ENCODE measurements around the gene NBAS. TPM values are rescaled to one million over a fixed set of nuclear protein-coding genes. Genes with fewer than 3 reads are reported as not detected.
"Not testable (repeated sequence)": the region's sequence is repeated elsewhere in the genome, so short reads cannot be mapped to it uniquely, and the experiment has no call there.

The NBAS gene
- total and polyA plus RNA-seq, 10 of the 15 experiments (the other 5 are each of a cell fraction or from before 2014, with no cell fraction given): 4.3 to 32.7 (median 20.8) TPM

DNA sequence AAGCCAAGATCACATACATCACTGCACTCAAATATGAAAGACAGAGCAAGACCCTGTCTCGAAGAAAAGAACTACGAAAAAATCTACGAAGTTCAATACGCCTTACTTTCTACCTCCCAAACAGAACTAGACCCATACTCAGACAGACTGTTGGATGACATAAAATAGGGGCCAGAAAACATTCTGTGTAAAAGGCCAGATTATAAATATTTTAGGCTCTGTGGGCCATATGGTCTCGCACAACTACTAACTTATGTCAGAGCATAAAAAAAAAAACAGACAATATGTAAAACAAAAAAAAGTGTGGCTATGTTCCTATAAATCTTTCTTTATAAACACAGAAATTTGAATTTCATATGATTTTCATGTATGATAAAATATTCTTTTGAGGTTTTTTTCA, 40.8 kb downstream of the NBAS start (continued):
- TF ChIP-seq JUND (IDR thresholded peaks at IDR 0.05; ENCODE audit: low read depth, low read length) (no peak), ESRRA (IDR thresholded peaks at IDR 0.05; ENCODE audit: low read length) (no peak), RFX5 (IDR thresholded peaks at IDR 0.05; ENCODE audit: low read depth, low read length) (no peak), IRF4 (IDR thresholded peaks at IDR 0.05; ENCODE audit: low read depth, low read length) (no peak)
- TF ChIP-seq, protein P1, sequence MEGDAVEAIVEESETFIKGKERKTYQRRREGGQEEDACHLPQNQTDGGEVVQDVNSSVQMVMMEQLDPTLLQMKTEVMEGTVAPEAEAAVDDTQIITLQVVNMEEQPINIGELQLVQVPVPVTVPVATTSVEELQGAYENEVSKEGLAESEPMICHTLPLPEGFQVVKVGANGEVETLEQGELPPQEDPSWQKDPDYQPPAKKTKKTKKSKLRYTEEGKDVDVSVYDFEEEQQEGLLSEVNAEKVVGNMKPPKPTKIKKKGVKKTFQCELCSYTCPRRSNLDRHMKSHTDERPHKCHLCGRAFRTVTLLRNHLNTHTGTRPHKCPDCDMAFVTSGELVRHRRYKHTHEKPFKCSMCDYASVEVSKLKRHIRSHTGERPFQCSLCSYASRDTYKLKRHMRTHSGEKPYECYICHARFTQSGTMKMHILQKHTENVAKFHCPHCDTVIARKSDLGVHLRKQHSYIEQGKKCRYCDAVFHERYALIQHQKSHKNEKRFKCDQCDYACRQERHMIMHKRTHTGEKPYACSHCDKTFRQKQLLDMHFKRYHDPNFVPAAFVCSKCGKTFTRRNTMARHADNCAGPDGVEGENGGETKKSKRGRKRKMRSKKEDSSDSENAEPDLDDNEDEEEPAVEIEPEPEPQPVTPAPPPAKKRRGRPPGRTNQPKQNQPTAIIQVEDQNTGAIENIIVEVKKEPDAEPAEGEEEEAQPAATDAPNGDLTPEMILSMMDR (IDR thresholded peaks at IDR 0.05 in 2 of 3, conservative IDR thresholded peaks at IDR 0.05 in 1 of 3; ENCODE audit: control insufficient read depth in 2 of 3, extremely low read depth in 1 of 3, insufficient read depth in 1 of 3, low read depth in 3 of 3, low read length in 3 of 3): no peak

DNA sequence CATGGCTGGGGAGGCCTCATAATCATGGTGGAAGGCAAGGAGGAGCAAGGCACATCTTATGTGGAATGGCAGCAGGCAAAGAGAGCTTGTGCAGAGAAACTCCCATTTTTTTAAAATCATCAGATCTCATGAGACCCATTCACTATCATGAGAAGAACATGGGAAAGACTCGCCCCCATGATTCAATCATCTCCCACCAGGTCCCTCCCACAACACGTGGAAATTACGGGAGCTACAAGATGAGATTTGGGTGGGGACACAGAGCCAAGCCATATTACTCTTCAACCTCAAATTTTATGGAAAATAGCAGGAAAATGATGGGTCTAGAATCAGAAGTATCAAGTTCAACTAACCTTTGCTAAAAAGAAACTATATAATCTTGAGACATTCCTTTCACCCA, 42.4 kb downstream of the NBAS start:
- H3K27ac ChIP-seq (ENCODE audit: control insufficient read depth, insufficient read depth); BruUV-seq (replicated peaks); DNase-seq (ENCODE audit: low read depth, low spot score); H3K79me2 ChIP-seq (ENCODE audit: control insufficient read depth, insufficient read depth, low read length); RAD21 ChIA-PET (ENCODE audit: unreplicated experiment); H3K27me3 ChIP-seq (replicated peaks in 1 of 2; ENCODE audit: control insufficient read depth in 2 of 2, insufficient read depth in 2 of 2, low read length in 1 of 2); H3K9me3 ChIP-seq (replicated peaks; ENCODE audit: control insufficient read depth, insufficient read depth, low read length); intact Hi-C loops (cut with micrococcal nuclease; ENCODE audit: unreplicated experiment); H3K4me2 ChIP-seq (ENCODE audit: control insufficient read depth, insufficient read depth); H2AFZ ChIP-seq (ENCODE audit: control insufficient read depth, low read depth, low read length); H4K20me1 ChIP-seq (ENCODE audit: control insufficient read depth, insufficient read depth); POLR2A ChIA-PET; H3K4me3 ChIP-seq; H3K36me3 ChIP-seq (ENCODE audit: control insufficient read depth in 2 of 2, insufficient read depth in 2 of 2, low read length in 1 of 2); FAIRE-seq; ATAC-seq; H3K9ac ChIP-seq (ENCODE audit: control insufficient read depth, insufficient read depth, low read length); H3K4me1 ChIP-seq (ENCODE audit: control insufficient read depth, insufficient read depth, low read length); SMC1A ChIA-PET (ENCODE audit: uncharacterized antibody, unreplicated experiment); in situ Hi-C loops (cut with MboI): not testable (repeated sequence)
- CTCF ChIA-PET: interaction anchor here (0.6 kb wide), 1 partner anchor 232 kb away, joined by 4 read pairs; no protein-coding TSS in a partner anchor
- WGBS (ENCODE audit: insufficient coverage, insufficient replicate concordance, low lambda C conversion rate, missing lambda C conversion rate): 100% methylated on average over 3 of the region's 3 CpGs

Data from GM12878 (cell line).